Breast epithelium (tissue), 4 donors: ENCODE measurements around the gene CST5. TPM values are rescaled to one million over a fixed set of nuclear protein-coding genes. Genes with fewer than 3 reads are reported as not detected.

Experiments used
- DNase-seq, 2 donors: peaks; one replicate each; pipeline ENCODE4 v3.0.0-alpha.2; 2019; ENCODE audit warnings: low spot score in 2 of 2
- H3K27ac ChIP-seq, 2 donors: fragments of 200-600 bp; sonication (generic) in 1 of 2; one replicate each; pipeline ENCODE4 v1.5.1; 2016 to 2019; ENCODE audit warnings: mild to moderate bottlenecking in 1 of 2
- H3K27me3 ChIP-seq, 2 donors: fragments of 200-600 bp; sonication (generic) in 1 of 2; one replicate each; pipeline versions ENCODE4 v1.5.1 to v1.6.0; 2017 to 2019; ENCODE audit warnings: control low read depth in 1 of 2, mild to moderate bottlenecking in 1 of 2
- H3K36me3 ChIP-seq: fragments of 200-600 bp; one replicate; pipeline ENCODE4 v1.5.1; 2019
- H3K4me1 ChIP-seq, 2 donors: fragments of 200-600 bp; sonication (generic); one replicate each; pipeline ENCODE4 v1.5.1; 2016 to 2019; ENCODE audit warnings: control low read depth in 1 of 2
- H3K4me3 ChIP-seq, 3 donors: fragments of 200-600 bp; sonication (generic); 1 replicate in 2 of 3; 2 replicates in 1 of 3; pipeline ENCODE4 v1.5.1; 2016 to 2019; ENCODE audit warnings: mild to moderate bottlenecking in 3 of 3, moderate library complexity in 2 of 3
- H3K9me3 ChIP-seq, 2 donors: fragments of 200-600 bp; sonication (generic) in 1 of 2; one replicate each; pipeline ENCODE4 v1.5.1; 2016 to 2019; ENCODE audit warnings: control low read depth in 1 of 2
- CTCF ChIP-seq, 3 donors: fragments of 450-650 bp; IDR thresholded peaks; one replicate each; pipeline ENCODE4 v1.5.1; 2016 to 2017; ENCODE audit warnings: antibody characterized with exemption in 3 of 3, mild to moderate bottlenecking in 3 of 3, moderate library complexity in 3 of 3
- POLR2A ChIP-seq: fragments of 450-650 bp; IDR thresholded peaks from one replicate; pipeline ENCODE4 v1.6.1; 2016; ENCODE audit warnings: antibody characterized with exemption, mild to moderate bottlenecking, moderate library complexity
- POLR2AphosphoS5 ChIP-seq, 3 donors: sonication (generic); formaldehyde crosslinking; IDR thresholded peaks; one replicate each; pipeline ENCODE4 v1.6.1; 2017; ENCODE audit warnings: antibody characterized with exemption in 3 of 3
- intact Hi-C: fragments of 100-400 bp; cut with DNase I; formaldehyde crosslinking; loops from one replicate; pipeline ENCODE4 v1.15.1; 2023; ENCODE audit warnings: low total_unique reads
- total RNA-seq, 3 donors: library from RNA; depleted of rRNA; stranded (reverse); fragments of >200 nt; gene quantifications; one replicate each; pipeline ENCODE4 v1.1.0, GENCODE V29; 2016

The CST5 gene
- total RNA-seq, 3 donors from 2014 or later = not detected

- no peak overlapping the region for H3K27ac ChIP-seq
- no peaks in the 10 kb centered on the region for H3K27me3 ChIP-seq
- DNase-seq = no peak
- H3K9me3 ChIP-seq = no peaks in the 10 kb centered on the region
- TF ChIP-seq POLR2A (no peak), CTCF (IDR thresholded peaks at IDR 0.05) (no peak)
- no peak overlapping the region for H3K4me3 ChIP-seq
- no peaks in the 10 kb centered on the region for H3K36me3 ChIP-seq
- intact Hi-C loops = loop anchor here (2.0 to 5.0 kb wide), 2 partner anchors 49 to 1291 kb away; no protein-coding TSS in a partner anchor
- H3K4me1 ChIP-seq = no peaks in the 10 kb centered on the region
Measured at GRCh38 chr20:23925789-23926525, 46.4 kb upstream of the CST5 start.

- Histone ChIP-seq H3K27ac (no peak overlapping the region), H3K36me3 (no peaks in the 10 kb centered on the region), H3K4me1 (no peaks in the 10 kb centered on the region), H3K9me3 (no peaks in the 10 kb centered on the region), H3K4me3 (no peak overlapping the region), H3K27me3 (no peaks in the 10 kb centered on the region)
- intact Hi-C loops = loop anchor here (5.0 kb wide), 1 partner anchor 1293 kb away; no protein-coding TSS in a partner anchor
- TF ChIP-seq POLR2A (no peak), CTCF (IDR thresholded peaks at IDR 0.05) (no peak), POLR2AphosphoS5 (IDR thresholded peaks at IDR 0.05) (no peak)
- no peak for DNase-seq
Measured at GRCh38 chr20:23924751-23925150, 45.2 kb upstream of the CST5 start.

- Histone ChIP-seq H3K27ac (no peak overlapping the region), H3K9me3 (no peaks in the 10 kb centered on the region), H3K4me1 (no peaks in the 10 kb centered on the region), H3K4me3 (no peak overlapping the region), H3K36me3 (no peaks in the 10 kb centered on the region), H3K27me3 (no peaks in the 10 kb centered on the region)
- no peak for DNase-seq
- intact Hi-C loops = no loop called here
- no peak for TF ChIP-seq POLR2A
- TF ChIP-seq POLR2AphosphoS5 (IDR thresholded peaks at IDR 0.05) = no peak
- no peak for TF ChIP-seq CTCF (IDR thresholded peaks at IDR 0.05)
Measured at GRCh38 chr20:23923891-23924435, 44.4 kb upstream of the CST5 start.

DNA sequence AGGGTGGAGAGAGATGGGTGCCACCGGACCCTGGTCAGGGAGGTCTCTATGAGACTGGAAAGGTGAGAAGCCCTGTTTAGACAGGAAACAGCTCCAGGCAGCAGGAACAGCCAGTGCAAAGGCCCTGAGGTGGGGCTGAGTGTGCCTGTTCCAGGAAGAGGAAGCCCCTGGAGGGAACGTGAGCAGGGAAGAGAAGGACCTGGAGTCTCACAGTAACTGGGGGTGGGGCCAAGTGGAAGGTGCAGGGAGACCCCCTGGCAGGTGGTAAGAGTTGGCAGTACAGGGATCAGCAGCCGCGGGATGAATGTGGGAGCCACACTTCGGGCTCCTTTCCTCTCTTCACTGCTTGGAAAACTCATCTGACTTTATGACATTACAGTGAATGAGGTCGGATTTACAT is 43.8 kb upstream of the CST5 start:
- Histone ChIP-seq H3K4me1 (no peaks in the 10 kb centered on the region), H3K27ac (no peak overlapping the region), H3K4me3 (no peak overlapping the region), H3K27me3 (no peaks in the 10 kb centered on the region), H3K9me3 (no peaks in the 10 kb centered on the region), H3K36me3 (no peaks in the 10 kb centered on the region)
- TF ChIP-seq POLR2AphosphoS5 (IDR thresholded peaks at IDR 0.05) (no peak), POLR2A (no peak), CTCF (IDR thresholded peaks at IDR 0.05) (no peak)
- DNase-seq = no peak
- intact Hi-C loops = no loop called here
